Measurements from ENCODE around the gene HDAC8.
"Not testable (repeated sequence)": the region's sequence is repeated elsewhere in the genome, so short reads cannot be mapped to it uniquely, and the experiment has no call there.

The HDAC8 gene

DNA sequence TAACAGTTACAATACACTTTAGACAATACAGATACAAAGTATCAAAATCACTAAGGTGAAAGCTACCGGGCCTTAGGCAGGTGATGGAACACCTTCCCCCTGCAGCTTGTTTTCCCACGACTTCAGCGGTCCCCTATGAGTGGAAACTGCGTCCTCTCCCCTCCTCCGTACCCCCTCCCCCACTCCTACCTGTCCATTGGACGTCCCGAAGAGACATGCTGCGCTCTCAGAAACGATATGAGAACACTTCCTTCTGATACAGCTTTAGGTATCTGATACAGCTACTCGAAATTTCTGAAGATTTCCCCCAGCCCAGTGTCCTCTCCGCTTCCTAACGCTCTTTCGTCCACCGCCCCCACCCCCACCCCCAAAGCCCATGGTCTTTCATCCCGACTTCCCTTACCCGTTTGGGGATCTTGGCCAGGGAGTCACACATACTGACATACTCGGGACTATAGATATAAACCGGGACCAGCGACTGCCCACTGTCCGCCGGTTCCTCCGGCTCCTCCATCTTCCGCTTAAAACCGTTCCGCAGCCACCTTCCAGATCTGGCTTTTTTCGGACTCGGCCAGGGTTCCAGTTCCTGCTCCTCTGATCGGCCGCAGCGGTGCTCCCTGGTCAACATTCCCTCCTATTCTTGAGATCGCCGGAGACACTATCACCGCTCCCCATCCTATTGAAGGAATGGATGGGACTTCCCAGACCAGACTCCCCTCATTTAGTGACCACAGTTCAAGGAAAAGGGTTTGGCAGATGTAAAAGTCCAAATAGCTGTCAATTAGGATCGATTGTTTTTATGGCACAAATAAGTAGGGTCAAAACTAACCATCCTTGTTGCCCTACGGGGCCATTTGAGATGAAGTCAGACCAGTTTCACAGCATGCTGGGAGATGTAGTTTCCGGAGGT lies at the start of gene HDAC8:
Gene HDAC8, minus strand, starts transcription at position 596 of the 910 bp plus-strand sequence. Its CDS starts 82 bp downstream, at position 514.
- DNase-seq (ENCODE audit: low read depth), result peak; percentile 84

- DNase-seq (ENCODE audit: low read depth), result peak; percentile 38
Measured at GRCh38 chrX:72621625-72622485, 49.2 kb upstream of the HDAC8 start.

- peak; percentile 10 for DNase-seq (ENCODE audit: low read depth)
Measured at GRCh38 chrX:72621163-72621562, 48.5 kb upstream of the HDAC8 start.

DNA sequence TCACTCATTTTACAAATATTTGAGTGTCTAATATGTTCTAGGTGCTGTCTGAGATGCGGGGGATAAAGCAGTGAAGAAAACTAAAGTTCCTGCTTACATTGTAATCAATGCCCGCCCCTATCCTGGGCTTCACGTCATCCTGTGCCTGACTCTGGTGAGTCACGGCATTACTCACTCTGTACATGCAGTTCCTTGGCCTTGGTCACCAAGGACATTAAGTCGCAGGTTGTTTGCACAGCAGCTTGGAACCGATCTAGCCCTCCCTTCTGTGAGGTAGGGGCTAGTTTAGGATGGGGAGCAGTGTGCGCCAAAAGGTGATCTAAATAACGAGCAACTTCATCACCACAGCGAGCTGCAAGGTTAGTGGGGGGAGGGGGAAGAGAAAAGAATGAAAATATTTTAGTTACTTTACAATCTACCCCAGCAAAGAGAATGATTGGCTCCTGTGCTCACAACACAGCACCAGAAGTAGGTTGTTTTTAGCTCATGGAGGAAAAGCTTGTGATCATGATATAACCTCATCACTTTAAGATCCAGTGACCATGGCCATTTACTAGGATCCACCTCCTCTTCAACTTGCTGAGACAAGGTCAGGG lies 48.0 kb upstream of the HDAC8 start:
- peak; percentile 84 for DNase-seq (ENCODE audit: low read depth)

- DNase-seq (ENCODE audit: low read depth), result no peak
Measured at GRCh38 chrX:72609313-72609712, 36.7 kb upstream of the HDAC8 start.

DNA sequence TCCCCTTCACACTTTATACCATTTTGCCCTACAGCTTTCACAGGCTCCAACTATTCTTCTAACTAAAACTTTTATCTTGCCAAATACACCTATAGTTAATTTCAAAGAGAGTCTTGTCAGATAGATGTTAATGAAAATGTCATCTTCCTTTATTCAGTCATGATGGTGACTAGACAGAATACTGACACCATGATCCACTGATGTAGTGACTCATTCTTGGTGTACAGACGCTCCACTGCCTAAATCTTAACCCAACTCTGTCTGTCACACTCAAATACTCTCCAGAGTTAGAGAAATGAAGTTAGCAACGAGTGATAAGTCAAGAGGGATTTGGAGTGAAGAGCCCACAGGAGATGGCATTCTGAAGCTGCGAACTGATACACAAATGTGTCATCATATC lies 32.1 kb upstream of the HDAC8 start:
- no peak for DNase-seq (ENCODE audit: low read depth)

- DNase-seq (ENCODE audit: low read depth), result no peak
Measured at GRCh38 chrX:72604112-72604511, 31.5 kb upstream of the HDAC8 start.

GRCh38 chrX:72591038-72591437 lies 18.4 kb upstream of the HDAC8 start:
- DNase-seq (ENCODE audit: low read depth), result not testable (repeated sequence)

DNA sequence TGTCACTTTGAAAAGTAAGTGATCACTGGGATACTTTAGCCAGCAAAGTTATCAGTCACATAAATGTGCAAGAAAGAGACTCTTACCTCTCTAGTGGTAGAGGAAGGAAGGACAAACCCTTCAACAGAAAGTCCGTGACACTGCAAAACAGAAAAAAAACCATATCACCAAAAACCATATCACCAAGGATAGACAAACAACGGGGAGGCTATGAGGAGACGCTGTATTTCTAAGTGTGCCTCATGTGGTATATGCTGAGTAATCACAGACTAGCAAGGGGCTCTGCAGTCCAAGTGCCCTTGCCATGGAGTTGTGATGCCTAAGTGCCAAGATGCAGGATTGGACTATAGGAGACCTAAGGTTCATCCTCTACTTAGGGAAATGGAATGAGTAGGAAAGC lies 11.5 kb upstream of the HDAC8 start:
- DNase-seq (ENCODE audit: low read depth), result no peak

DNA sequence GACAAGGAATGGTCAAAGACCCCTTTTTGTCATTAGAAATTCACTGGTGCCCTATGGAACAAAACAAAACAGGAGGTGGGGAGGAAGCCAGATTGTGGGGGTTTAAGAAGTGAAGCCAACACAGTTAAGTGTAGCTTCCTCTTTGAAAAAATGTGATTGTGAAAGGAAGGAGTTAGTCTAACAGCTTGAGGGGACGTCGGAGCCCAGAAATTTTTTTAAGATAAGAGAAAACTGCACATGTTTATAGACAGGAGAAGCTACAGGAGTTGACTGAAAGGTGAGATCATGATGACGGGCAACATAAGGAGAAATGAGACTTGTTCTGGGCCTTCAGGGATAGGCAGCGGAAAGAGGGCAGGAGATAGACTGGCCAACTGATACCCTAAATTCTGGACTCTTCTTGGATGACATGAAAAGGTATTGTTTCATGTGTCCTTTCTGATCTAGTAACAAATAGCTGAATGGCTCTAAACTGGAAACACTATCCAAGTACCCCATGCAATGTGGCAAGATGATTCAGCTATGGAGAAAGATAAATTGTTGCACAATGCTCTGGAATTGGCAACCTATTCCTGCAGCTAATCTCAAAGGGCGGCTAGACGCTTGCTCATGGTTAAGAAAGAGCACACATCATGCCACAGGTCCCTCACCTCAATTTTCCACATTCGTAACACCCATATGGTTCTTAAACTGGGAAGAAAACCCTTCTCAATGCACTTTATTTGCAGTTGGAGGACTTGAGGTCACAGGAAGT lies 3.7 kb upstream of the HDAC8 start:
- DNase-seq (ENCODE audit: low read depth), result peak; percentile 91

DNA sequence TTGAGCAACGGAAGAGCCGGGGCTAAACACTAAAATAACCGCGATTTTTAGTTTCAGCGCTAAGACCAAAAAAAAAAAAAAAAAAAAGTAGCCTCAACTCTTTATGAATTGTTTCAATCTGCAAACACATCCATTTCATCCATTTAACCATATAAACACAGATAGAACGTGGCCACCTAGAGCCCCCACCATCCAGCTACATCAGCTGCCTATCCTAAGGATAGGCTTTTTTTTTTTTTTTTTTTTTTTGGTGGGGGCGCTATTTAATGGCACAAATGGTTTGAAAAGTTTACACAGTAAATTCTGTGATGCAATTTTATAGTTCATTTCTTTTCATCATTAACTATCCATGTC lies 492 bp upstream of the HDAC8 start:
- no peak for DNase-seq (ENCODE audit: low read depth)

GRCh38 chrX:72569786-72570185 lies 2.9 kb downstream of the HDAC8 start:
- peak; percentile 90 for DNase-seq (ENCODE audit: low read depth)

DNA sequence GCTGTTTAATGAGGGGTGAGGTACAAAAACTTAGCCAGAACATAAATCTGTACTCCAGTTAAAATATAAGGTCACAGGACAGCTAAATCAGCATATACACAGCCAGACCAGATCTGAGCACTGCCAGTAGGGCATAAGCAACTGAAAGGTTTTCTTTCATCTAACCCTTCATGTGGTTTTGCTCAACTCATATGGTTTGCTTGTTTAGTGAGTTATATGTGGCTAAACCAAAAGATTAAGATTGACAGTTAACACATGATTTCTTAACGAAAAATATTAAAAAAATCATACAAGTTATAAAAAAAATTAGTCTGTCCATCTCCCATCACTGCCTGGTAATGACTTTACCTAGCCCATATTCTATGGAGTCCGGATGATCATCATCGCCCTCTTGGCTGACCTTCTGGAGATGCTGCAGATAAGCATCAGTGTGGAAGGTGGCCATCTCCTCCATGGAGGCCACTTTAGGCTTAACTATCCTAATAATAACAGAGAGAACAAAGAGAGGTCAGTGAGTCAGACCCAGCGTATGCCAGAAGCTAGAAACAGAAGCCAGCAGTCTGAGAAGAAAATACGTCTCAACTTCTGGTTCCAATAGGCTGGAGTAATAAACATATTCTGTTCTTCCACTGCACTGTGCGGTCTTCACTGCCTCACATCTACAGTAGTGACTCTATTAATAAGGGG lies 4.1 kb downstream of the HDAC8 start:
- peak; percentile 78 for DNase-seq (ENCODE audit: low read depth)

DNA sequence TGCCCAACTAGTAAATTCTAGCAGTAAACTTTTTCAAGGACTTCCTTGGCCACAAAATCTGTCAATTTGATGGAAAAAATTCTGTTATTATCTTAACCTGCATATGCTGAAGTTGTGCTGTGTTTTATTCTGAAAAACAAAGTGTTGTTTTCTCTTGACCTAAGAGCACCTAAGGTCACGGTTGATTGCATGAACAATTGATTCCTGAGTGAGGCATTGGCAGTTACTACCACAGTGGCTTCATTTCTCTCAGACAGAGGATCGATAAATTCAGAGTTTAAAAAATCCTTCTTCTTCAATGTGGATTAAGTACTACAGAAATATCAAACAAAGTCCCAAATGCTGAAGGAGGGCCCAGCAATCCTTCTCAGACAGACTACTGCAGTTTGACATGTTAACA lies 6.2 kb downstream of the HDAC8 start:
- DNase-seq (ENCODE audit: low read depth), result peak; percentile 37

- DNase-seq (ENCODE audit: low read depth), result not testable (repeated sequence)
Measured at GRCh38 chrX:72559655-72560054, 13.0 kb downstream of the HDAC8 start.

GRCh38 chrX:72554448-72555140 lies 18.0 kb downstream of the HDAC8 start:
- peak; percentile 72 for DNase-seq (ENCODE audit: low read depth)

DNA sequence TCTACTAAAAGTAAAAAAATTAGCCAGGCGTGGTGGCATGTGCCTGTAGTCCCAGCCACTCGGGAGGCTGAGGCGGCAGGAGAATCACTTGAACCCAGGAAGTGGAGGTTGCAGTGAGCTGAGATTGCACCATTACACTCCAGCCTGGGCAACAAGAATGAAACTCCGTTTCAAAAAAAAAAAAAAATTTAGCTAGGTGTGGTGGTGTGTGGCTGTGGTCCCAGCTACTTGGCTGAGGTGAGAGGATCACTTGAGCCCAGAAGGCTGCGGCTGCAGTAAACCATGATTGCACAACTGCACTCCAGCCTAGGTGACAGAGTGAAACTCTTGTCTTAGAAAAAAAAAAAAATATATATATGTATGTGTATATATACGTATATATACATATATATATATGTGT lies 20.2 kb downstream of the HDAC8 start:
- DNase-seq (ENCODE audit: low read depth), result not testable (repeated sequence)

GRCh38 chrX:72545990-72546389 lies 26.7 kb downstream of the HDAC8 start:
- no peak for DNase-seq (ENCODE audit: low read depth)

DNA sequence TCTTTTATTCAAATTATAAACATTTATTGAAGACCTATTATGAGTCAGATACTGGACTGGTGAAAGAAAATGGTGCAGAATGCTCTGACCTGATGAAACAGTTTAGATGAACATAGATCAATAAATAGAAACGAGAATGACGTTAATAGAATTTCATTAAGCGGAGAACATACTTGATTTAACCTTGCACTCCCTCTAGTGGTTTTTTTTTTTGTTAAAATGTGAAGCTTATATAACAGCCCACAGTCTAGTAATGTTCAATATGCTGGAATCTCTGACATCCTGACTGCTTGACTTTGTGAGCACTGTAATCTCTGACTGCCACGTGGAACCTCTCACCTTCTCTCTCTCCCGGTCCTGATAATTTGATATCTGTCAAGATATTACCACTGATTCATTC lies 32.3 kb downstream of the HDAC8 start:
- peak; percentile 22 for DNase-seq (ENCODE audit: low read depth)

- no peak for DNase-seq (ENCODE audit: low read depth)
Measured at GRCh38 chrX:72539822-72540221, 32.8 kb downstream of the HDAC8 start.

DNA sequence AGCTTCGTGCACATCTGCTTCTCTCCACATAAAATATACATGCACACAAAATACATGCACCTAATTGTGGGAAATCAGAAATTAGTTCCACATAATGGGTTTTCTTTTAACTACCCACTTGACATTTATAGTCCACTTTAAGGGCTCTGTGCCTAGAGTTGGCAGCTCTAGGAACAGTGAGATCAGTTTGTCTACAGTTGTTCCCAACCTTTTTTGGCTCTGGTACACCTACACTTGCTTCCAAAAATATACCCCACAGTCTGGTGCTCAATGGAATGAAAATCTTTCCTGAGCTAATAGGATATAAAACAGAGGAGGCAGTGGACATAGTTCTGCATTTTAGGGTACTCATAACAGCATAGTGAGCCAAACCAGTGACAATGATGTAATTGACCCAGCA lies 36.1 kb downstream of the HDAC8 start:
- DNase-seq (ENCODE audit: low read depth), result no peak
